Activated CD4-positive, alpha-beta T cell treated with anti-CD3 and anti-CD28 coated beads for 36 hours (primary cell): Measurements from ENCODE around the gene KIF26B. TPM values are rescaled to one million over a fixed set of nuclear protein-coding genes. Genes with fewer than 3 reads are reported as not detected.

Experiments used
- ATAC-seq: fragments of 200-7000 bp; cut with Tn5 transposase; one replicate; pipeline ENCODE4 v1.10.0; 2021; ENCODE audit warnings: mild to moderate bottlenecking, moderate library complexity
- CTCF ChIA-PET: fragments of 350-600 bp; sonication (Branson Sonifier 250); formaldehyde crosslinking; loops from one replicate; lab custom pipeline; 2021; ENCODE audit warnings: antibody characterized with exemption; lab: Charles Lee
- POLR2A ChIA-PET: fragments of 350-600 bp; sonication (Branson Sonifier 250); formaldehyde crosslinking; loops from one replicate; lab custom pipeline; 2021; ENCODE audit warnings: antibody characterized with exemption, inconsistent platforms; lab: Charles Lee
- DNase-seq: peaks from one replicate; pipeline ENCODE4 v3.0.0-alpha.2; 2020
- H3K27ac Mint-ChIP-seq: one replicate; pipeline ENCODE4 v1.8.0; 2021; ENCODE audit warnings: mixed read lengths
- H3K27me3 Mint-ChIP-seq: one replicate; pipeline ENCODE4 v1.8.0; 2021; ENCODE audit warnings: mixed read lengths
- H3K36me3 Mint-ChIP-seq: one replicate; pipeline ENCODE4 v1.8.0; 2021; ENCODE audit warnings: low read depth, mixed read lengths
- H3K4me1 Mint-ChIP-seq: one replicate; pipeline ENCODE4 v1.8.0; 2021; ENCODE audit warnings: mixed read lengths
- H3K4me3 Mint-ChIP-seq: one replicate; pipeline ENCODE4 v1.8.0; 2021; ENCODE audit warnings: mild to moderate bottlenecking, moderate library complexity, mixed read lengths
- H3K9me3 Mint-ChIP-seq: one replicate; pipeline ENCODE4 v1.8.0; 2021; ENCODE audit warnings: low read depth, mixed read lengths
- intact Hi-C, 2 experiments: fragments of 100-400 bp; cut with DNase I in 1 of 2; cut with micrococcal nuclease in 1 of 2; formaldehyde crosslinking; loops; one replicate each; pipeline versions ENCODE4 v1.14.2 to v1.15.1; 2022 to 2024; cut with DNase I, micrococcal nuclease
- total RNA-seq, 2 experiments: library from RNA; stranded (reverse); gene quantifications; one replicate each; pipeline ENCODE4 v1.2.3, GENCODE V29; 2021

KIF26B gene
- total RNA-seq, 2 experiments from 2014 or later: 0.16 to 0.23 TPM

DNA sequence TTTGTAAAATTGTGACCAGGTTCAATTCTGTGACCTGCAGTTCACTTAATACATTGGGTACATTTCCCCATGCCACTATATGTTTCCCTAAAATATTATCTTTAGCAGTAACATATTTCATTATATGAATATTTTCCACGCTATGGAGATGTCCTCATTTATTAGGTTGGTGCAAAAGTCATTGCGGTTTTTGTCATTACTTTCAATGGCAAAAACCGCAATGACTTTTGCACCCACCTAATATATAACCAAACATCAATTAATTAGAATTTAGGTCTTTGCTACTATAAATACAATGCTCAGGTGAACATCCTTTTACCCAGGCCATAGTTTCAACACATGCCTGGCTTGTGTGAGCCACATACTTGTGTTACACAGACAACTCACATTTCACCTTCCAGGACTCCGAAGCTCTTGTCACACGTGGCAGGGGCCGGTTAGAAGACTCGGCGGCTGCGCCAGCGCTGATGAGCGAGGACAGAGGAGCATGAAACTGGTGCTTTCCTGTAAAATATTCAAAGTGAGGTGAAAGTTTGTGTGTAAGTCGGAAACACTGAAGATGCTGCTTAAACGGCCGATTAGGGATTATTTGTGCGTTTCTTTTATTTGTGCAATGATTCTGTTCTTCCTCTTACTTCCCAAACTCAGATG is 215.5 kb downstream of the KIF26B start:
- Mint-ChIP-seq H3K4me1 (no peaks in the 10 kb centered on the region), H3K9me3 (no peaks in the 10 kb centered on the region), H3K36me3 (no peaks in the 10 kb centered on the region), H3K4me3 (no peak overlapping the region), H3K27ac (no peak overlapping the region), H3K27me3 (no peaks in the 10 kb centered on the region)
- CTCF ChIA-PET: no interaction called here
- no peak for ATAC-seq
- POLR2A ChIA-PET: no interaction called here
- DNase-seq: no peak
- intact Hi-C loops: no loop called here

DNA sequence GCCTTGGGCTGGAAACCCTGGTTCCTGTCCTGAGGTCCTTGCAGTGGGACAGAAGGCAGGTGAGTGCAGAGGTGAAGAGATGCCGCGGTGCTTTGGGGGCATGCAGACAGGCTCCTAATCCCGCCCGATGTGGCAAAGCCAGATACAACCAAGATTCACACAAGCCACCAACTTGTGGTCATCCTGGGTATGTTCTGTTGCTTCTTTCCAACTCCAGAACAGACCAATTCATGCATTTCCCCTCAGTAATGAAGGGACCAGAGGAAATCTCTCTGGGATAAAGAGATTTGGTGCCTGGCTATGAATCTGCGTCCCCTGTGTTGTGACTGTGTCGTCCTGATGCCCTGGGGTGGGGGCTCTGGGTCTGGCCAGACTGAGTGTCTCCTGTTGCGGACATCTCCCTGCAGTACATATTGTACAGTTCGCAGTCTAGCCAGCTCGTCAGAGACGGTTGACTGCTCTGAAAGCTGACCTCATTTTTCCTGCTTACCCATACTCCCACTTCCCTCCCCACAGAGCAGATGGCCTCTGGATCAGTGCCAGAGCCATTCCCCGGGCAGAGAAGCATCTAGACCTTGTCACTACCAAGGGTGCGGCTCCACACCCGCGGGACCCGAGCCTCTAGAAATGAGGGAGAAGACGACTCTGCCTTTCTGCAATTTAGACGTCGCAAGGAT is 216.3 kb downstream of the KIF26B start:
- Mint-ChIP-seq H3K9me3 (no peaks in the 10 kb centered on the region), H3K4me1 (no peaks in the 10 kb centered on the region), H3K27me3 (no peaks in the 10 kb centered on the region), H3K36me3 (no peaks in the 10 kb centered on the region), H3K27ac (no peak overlapping the region), H3K4me3 (no peak overlapping the region)
- no peak for DNase-seq
- POLR2A ChIA-PET: no interaction called here
- CTCF ChIA-PET: no interaction called here
- intact Hi-C loops: no loop called here
- ATAC-seq: no peak

DNA sequence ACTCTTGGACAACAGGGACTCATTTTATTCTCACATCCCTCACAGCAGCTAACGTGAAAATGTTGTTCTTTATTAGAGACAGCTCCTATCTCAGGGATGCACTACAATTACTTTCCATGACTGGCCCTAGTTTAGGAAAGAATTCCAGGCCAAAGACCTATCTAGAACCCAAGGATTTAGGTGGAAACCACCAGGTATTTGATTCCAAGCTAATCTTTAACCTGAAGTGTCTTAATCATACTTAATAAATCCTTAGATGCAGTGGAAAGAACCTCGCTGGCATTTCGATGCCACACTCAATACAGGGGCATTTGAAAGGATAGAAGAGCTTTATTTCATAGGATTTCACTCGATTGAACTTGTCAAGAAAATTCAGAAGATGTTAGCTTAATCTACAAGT is 218.3 kb downstream of the KIF26B start:
- CTCF ChIA-PET: interaction anchor here (0.8 kb wide), 1 partner anchor 241 kb away, joined by 3 read pairs; no protein-coding TSS in a partner anchor
- peaks cover 10% of the 10 kb centered on the region for H3K4me1 Mint-ChIP-seq
- no peaks in the 10 kb centered on the region for H3K36me3 Mint-ChIP-seq
- no peak overlapping the region for H3K4me3 Mint-ChIP-seq
- H3K27me3 Mint-ChIP-seq: no peaks in the 10 kb centered on the region
- DNase-seq: no peak
- POLR2A ChIA-PET: no interaction called here
- ATAC-seq: no peak
- no peaks in the 10 kb centered on the region for H3K9me3 Mint-ChIP-seq
- no peak overlapping the region for H3K27ac Mint-ChIP-seq
- intact Hi-C loops: no loop called here

DNA sequence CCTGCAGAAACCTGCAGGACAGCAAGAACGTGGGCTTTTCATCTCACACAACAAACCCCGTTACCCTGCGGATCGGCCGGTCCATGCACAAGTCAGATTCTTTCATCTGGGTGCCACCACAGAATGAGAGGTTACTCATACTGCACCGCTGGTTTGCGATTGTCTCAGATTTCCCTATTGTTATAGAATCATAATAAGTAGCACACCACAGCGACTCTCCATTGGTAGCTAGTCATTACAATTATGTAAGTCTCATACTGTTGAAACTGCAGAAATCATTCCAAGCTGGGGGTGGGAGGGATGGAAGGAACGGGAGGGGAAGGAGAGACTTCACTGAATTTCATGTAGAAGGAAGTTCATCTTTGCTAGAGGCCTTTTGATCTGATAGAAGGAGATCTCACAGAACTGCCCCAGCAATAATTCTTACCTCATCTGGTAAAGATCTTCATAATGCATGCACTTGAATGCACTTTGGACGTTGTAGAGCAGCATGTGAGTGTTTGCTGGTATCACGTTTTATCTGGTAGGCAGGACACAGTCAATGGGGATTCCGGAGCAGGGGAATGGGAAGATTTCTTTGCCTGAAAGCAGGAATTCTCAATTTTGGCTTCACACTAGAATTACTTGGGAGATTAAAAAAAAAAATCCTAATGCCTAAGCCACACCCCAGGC is 221.1 kb downstream of the KIF26B start:
- peaks cover 25% of the 10 kb centered on the region for H3K4me1 Mint-ChIP-seq
- H3K27me3 Mint-ChIP-seq: no peaks in the 10 kb centered on the region
- H3K27ac Mint-ChIP-seq: no peak overlapping the region
- ChIA-PET POLR2A (no interaction called here), CTCF (interaction anchor here (0.8 kb wide), 1 partner anchor 1036 kb away, joined by 3 read pairs; no protein-coding TSS in a partner anchor)
- DNase-seq: peak; percentile 13
- no peak for ATAC-seq
- no peaks in the 10 kb centered on the region for H3K9me3 Mint-ChIP-seq
- intact Hi-C loops: no loop called here
- H3K36me3 Mint-ChIP-seq: no peaks in the 10 kb centered on the region
- H3K4me3 Mint-ChIP-seq: no peak overlapping the region

DNA sequence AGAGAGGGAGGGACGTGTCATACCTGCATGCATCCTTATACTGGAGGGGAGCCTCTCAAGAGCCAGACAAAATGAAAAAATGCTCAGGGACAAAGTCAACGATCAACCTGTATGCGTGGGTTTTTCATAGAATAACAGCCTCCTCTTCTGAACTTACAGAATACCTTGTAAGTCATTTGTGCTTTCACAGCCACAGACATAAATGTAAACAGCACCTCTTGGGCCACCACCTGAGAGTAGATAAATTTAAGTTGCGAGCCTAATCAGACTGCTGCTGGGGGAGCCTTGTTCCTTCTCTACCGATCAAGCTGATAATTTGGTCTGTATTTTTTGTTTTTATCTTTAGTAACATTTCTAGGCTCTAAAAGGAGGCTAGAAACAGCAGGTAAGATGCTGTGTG is 223.1 kb downstream of the KIF26B start:
- H3K9me3 Mint-ChIP-seq: no peaks in the 10 kb centered on the region
- POLR2A ChIA-PET: no interaction called here
- no peak overlapping the region for H3K4me3 Mint-ChIP-seq
- peaks cover 25% of the 10 kb centered on the region for H3K4me1 Mint-ChIP-seq
- ATAC-seq: peak; percentile 45
- no peaks in the 10 kb centered on the region for H3K27me3 Mint-ChIP-seq
- CTCF ChIA-PET: interaction anchor here (1.0 kb wide), 1 partner anchor 63 kb away, joined by 3 read pairs; no protein-coding TSS in a partner anchor
- no peaks in the 10 kb centered on the region for H3K36me3 Mint-ChIP-seq
- no peak for DNase-seq
- intact Hi-C loops: no loop called here
- H3K27ac Mint-ChIP-seq: peak overlapping the region; percentile 28

DNA sequence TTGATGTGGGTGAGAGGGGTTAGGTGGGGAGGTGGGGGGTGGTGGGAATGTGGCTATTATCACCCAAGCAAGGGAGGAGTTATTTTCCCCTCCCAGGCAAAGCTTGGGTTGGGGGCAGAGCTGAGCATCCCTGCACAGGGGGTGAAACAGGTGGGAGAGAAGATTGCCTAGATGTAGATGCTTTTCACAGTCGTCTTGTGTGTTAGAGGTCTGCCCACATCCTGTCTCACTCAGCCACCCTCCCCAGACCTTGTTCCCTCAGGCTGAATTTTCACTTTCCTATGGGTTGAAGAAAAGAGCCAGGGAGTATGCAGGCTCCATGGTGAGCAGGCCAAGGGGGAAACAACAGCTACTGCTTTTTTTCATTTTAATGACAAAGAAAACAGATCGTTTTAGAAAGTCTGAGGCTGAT is 223.5 kb downstream of the KIF26B start:
- no peaks in the 10 kb centered on the region for H3K27me3 Mint-ChIP-seq

DNA sequence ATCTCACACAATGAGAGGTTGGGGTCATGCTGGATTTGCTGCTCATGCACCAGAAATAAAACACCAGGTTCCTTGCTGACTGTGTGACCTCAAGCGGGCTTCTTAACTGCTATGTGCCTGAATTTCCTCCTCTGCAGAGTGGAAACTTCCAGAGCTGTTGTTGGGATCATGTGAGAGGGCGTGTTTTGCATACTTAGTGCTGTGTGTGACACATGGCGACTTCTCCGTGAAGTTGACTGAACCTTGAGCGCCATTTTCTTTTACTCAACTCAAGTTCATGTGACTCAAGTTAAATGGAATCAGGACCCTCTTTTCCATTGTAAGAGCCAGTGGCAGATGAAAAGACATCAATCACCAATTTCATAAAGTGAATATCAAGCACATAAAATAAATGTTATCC is 224.0 kb downstream of the KIF26B start:
- Mint-ChIP-seq H3K27ac (no peak overlapping the region), H3K36me3 (no peaks in the 10 kb centered on the region), H3K27me3 (no peaks in the 10 kb centered on the region), H3K9me3 (no peaks in the 10 kb centered on the region), H3K4me1 (peaks cover 25% of the 10 kb centered on the region), H3K4me3 (no peak overlapping the region)
- DNase-seq: no peak
- peak; percentile 28 for ATAC-seq
- intact Hi-C loops: no loop called here
- POLR2A ChIA-PET: no interaction called here
- CTCF ChIA-PET: interaction anchor here (0.6 to 1.0 kb wide), 2 partner anchors 8 to 62 kb away, joined by 3 read pairs; no protein-coding TSS in a partner anchor

More for the DNA sequence above, 223.5 kb downstream of the KIF26B start:
- Mint-ChIP-seq H3K27ac (no peak overlapping the region), H3K36me3 (no peaks in the 10 kb centered on the region), H3K4me3 (no peak overlapping the region), H3K9me3 (no peaks in the 10 kb centered on the region), H3K4me1 (peaks cover 25% of the 10 kb centered on the region)
- ATAC-seq (peak; percentile 68), DNase-seq (peak; percentile 39)
- intact Hi-C loops: no loop called here
- ChIA-PET CTCF (interaction anchor here (1.0 kb wide), 1 partner anchor 62 kb away, joined by 3 read pairs; no protein-coding TSS in a partner anchor), POLR2A (no interaction called here)

DNA sequence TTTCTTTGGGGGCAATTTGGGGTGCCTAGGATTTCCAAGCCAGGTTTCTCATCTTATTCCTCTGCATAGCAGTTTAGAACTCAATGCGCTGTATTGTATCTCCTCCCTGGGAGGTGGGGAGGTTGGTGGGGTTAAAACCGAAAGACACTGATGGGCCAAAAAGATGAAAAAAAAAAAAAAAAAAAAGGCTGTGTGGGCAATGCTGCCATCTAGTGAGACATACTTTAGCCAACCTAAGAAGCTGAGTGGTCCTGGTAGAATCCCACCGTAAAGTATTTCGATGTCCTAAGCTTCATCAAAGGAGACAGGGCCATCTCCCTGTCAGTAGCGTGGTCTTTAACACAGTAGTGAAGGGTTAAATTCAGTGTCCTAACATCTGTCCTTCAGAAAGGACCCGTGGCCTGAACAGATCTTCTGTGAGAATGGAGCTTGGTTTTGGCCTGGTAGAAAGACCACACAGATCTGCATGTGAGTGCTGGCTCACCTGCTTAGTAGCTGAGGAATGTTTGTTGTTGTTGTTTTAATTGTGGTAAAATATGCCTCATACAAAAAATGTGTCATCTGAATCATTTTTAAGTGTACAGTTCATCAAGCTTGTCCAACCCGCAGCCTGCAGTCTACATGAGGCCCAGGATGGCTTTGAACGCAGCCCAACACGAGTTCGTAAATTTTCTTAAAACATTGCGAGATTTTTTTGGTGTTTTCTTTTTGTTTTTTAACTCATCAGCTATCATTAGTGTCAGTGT is 226.2 kb downstream of the KIF26B start:
- Mint-ChIP-seq H3K36me3 (no peaks in the 10 kb centered on the region), H3K27me3 (no peaks in the 10 kb centered on the region), H3K27ac (no peak overlapping the region), H3K4me1 (peaks cover 25% of the 10 kb centered on the region), H3K4me3 (no peak overlapping the region), H3K9me3 (no peaks in the 10 kb centered on the region)
- intact Hi-C loops: loop anchor here (1.0 to 2.0 kb wide), 3 partner anchors 225 to 228 kb away; partner anchors contain the start of gene KIF26B (in 1 of the 2)
- POLR2A ChIA-PET: no interaction called here
- ATAC-seq (no peak), DNase-seq (no peak)
- CTCF ChIA-PET: interaction anchor here (0.5 to 1.4 kb wide), 6 partner anchors 165 to 624 kb away, joined by 3 to 5 read pairs (median 3); no protein-coding TSS in a partner anchor

DNA sequence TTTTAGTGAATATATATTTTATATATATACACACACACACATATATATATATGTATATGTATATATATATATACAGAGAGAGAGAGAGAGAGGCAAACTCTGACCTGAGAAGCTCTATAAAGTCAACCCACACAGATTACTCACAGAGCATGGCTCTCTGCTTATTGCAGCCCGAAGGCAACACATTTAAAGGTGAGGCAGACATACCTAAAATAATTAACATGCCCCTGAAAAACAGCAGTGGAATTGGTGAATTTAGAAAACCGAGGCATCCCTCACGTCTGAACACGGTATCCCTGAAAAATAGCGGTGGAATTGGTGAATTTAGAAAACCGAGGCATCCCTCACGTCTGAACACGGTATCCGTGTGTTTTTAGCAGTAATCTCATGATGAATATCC is 228.2 kb downstream of the KIF26B start:
- H3K9me3 Mint-ChIP-seq: no peaks in the 10 kb centered on the region
- no peak overlapping the region for H3K27ac Mint-ChIP-seq
- H3K36me3 Mint-ChIP-seq: no peaks in the 10 kb centered on the region
- H3K4me3 Mint-ChIP-seq: no peak overlapping the region
- CTCF ChIA-PET: interaction anchor here (1.1 kb wide), 1 partner anchor 10 kb away, joined by 5 read pairs; no protein-coding TSS in a partner anchor
- ATAC-seq (no peak), DNase-seq (no peak)
- no peaks in the 10 kb centered on the region for H3K27me3 Mint-ChIP-seq
- POLR2A ChIA-PET: no interaction called here
- intact Hi-C loops: no loop called here
- peaks cover 16% of the 10 kb centered on the region for H3K4me1 Mint-ChIP-seq

DNA sequence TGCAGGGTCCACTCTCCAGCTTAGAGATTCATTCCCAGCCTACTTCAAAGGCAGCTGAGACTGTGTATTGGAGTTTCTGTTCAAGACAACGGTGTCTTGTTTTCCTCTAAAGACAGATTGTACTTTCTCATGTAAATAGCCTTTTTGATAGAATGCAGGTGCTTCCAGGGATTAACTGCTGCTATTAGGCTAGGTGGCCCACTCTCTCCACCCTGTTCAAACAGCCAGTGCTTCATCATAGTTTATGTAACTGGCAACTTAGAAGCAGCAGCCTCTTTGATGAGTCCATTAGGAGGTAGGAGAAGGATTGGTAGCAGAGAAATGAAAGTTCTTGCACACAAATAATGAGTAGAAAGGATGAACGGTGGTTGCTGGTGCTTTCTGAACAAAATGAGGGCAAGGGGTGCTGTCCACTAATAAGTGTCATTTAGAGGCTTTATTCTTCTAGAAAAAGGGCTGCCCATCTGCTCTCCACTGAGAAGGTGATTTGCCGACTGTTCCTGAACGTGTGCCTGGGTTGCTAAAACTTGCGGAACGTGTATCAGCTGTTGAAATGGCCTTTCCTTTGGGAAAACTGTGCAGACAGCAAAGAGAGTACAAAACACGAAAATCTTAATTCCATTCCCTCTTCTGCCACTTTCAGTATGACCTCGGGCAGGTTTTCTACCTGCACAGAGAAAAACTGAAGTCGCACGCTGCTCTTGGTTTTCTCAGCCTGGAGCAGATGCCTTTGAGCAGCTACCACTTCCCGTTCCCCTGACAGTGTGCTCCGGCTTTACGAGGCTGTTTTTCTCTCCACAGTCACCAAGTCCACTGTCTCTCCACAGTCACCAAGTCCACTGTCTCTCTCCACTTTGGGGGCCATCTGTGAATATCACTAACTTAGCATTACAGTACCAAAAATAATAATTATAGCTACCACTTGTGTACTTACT is 228.9 kb downstream of the KIF26B start:
- Mint-ChIP-seq H3K27ac (no peak overlapping the region), H3K36me3 (no peaks in the 10 kb centered on the region), H3K27me3 (no peaks in the 10 kb centered on the region), H3K9me3 (no peaks in the 10 kb centered on the region), H3K4me3 (no peak overlapping the region), H3K4me1 (peaks cover 9% of the 10 kb centered on the region)
- POLR2A ChIA-PET: no interaction called here
- ATAC-seq: no peak
- CTCF ChIA-PET: interaction anchor here (1.1 kb wide), 1 partner anchor 9 kb away, joined by 5 read pairs; no protein-coding TSS in a partner anchor
- intact Hi-C loops: no loop called here
- no peak for DNase-seq
